ENCODE data around the gene ANKK1.

The ANKK1 gene

DNA sequence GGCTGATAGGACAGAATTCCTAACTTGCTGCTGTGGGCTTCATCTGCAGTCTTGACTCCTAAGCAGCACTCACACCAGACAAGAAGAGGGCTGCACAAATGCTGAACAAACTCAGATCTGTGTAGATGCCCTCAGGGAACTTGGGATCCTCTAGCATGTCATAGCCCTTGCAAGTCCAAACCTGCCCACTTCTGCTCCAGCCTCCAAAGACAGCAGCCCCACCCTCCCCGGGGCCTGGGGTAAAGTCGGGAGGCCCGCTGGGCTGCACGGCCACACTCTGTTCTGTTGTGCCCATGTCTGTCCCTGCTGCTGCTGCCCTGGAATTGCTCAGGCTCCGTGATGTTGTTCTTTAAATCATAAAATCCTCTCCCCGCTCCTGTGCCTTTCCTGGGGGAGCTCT, 59.4 kb downstream of the ANKK1 start:
- no peaks in the 10 kb centered on the region for H3K4me1 ChIP-seq (ENCODE audit: control insufficient read depth, low read length)
- H3K4me2 ChIP-seq (ENCODE audit: low read length): no peak overlapping the region
- H3K36me3 ChIP-seq (ENCODE audit: control insufficient read depth, low read length): no peaks in the 10 kb centered on the region
- no peak overlapping the region for H3K4me3 ChIP-seq (ENCODE audit: low read length)
- H3F3A ChIP-seq (ENCODE audit: control insufficient read depth, insufficient read depth): no peaks in the 10 kb centered on the region
- H4K20me1 ChIP-seq (ENCODE audit: control insufficient read depth, insufficient read depth, low read depth, low read length): no peaks in the 10 kb centered on the region
- no peaks in the 10 kb centered on the region for H3K9me3 ChIP-seq (ENCODE audit: control insufficient read depth, insufficient read depth, low read length)
- H3K27me3 ChIP-seq (ENCODE audit: control insufficient read depth, low read length): no peaks in the 10 kb centered on the region; the same call in 1 of the 2 replicates
- no peak for TF ChIP-seq EZH2phosphoT487 (IDR thresholded peaks at IDR 0.05; ENCODE audit: borderline replicate concordance, low read length)
- TF ChIP-seq, protein P1, sequence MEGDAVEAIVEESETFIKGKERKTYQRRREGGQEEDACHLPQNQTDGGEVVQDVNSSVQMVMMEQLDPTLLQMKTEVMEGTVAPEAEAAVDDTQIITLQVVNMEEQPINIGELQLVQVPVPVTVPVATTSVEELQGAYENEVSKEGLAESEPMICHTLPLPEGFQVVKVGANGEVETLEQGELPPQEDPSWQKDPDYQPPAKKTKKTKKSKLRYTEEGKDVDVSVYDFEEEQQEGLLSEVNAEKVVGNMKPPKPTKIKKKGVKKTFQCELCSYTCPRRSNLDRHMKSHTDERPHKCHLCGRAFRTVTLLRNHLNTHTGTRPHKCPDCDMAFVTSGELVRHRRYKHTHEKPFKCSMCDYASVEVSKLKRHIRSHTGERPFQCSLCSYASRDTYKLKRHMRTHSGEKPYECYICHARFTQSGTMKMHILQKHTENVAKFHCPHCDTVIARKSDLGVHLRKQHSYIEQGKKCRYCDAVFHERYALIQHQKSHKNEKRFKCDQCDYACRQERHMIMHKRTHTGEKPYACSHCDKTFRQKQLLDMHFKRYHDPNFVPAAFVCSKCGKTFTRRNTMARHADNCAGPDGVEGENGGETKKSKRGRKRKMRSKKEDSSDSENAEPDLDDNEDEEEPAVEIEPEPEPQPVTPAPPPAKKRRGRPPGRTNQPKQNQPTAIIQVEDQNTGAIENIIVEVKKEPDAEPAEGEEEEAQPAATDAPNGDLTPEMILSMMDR (IDR thresholded peaks at IDR 0.05; ENCODE audit: low read depth, low read length, poor library complexity, severe bottlenecking): no peak
- H3K79me2 ChIP-seq (ENCODE audit: control insufficient read depth, low read length): no peaks in the 10 kb centered on the region
- H3K27ac ChIP-seq (ENCODE audit: low read depth, low read length): no peak overlapping the region
- no peaks in the 10 kb centered on the region for H3K9me2 ChIP-seq (replicated peaks; ENCODE audit: control insufficient read depth, low read length)

DNA sequence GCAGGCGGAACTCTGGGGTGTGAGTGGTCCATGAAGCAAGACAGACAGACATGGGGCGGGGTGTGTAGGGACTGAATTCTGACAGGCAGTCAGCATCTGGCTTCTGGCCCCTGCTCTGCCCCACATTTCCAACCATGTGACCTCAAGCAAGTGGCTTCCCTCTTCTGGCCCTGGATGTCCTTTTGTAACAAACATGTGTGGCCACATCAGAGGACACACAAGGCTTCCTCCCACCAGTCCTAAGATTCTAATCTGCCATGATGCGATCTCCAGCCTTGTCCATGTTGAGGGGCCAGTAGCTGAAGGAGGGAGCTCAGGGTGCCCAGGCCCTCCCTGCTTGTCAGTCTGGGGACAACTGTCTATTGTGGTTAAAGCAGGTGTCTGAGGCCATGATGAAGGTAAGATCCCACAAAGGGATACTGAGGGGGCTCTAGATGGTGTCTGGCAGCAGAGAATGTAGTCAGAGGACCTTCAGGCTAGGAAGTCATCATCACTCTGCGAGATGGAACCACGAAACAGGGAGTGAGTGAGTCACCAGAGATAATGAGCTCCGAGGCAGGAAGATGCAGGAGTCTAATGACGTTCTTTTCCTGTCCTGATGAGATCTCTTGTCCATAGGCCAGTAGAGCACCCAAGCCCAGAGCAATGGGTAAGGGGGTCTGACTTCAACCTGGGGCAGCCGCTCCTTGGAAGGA, 60.2 kb downstream of the ANKK1 start:
- Histone ChIP-seq H3K9me2 (replicated peaks; ENCODE audit: control insufficient read depth, low read length) (no peaks in the 10 kb centered on the region), H3K9me3 (ENCODE audit: control insufficient read depth, insufficient read depth, low read length) (no peaks in the 10 kb centered on the region), H3F3A (ENCODE audit: control insufficient read depth, insufficient read depth) (no peaks in the 10 kb centered on the region), H3K4me1 (ENCODE audit: control insufficient read depth, low read length) (no peaks in the 10 kb centered on the region), H3K4me2 (ENCODE audit: low read length) (no peak overlapping the region), H4K20me1 (ENCODE audit: control insufficient read depth, insufficient read depth, low read depth, low read length) (no peaks in the 10 kb centered on the region), H3K79me2 (ENCODE audit: control insufficient read depth, low read length) (no peaks in the 10 kb centered on the region), H3K27ac (ENCODE audit: low read depth, low read length) (no peak overlapping the region), H3K4me3 (ENCODE audit: low read length) (no peak overlapping the region), H3K27me3 (ENCODE audit: control insufficient read depth, low read length) (no peaks in the 10 kb centered on the region; the same call in 1 of the 2 replicates), H3K36me3 (ENCODE audit: control insufficient read depth, low read length) (no peaks in the 10 kb centered on the region)
- TF ChIP-seq, protein P1 (IDR thresholded peaks at IDR 0.05; ENCODE audit: low read depth, low read length, poor library complexity, severe bottlenecking): no peak
- TF ChIP-seq EZH2phosphoT487 (IDR thresholded peaks at IDR 0.05; ENCODE audit: borderline replicate concordance, low read length): no peak

DNA sequence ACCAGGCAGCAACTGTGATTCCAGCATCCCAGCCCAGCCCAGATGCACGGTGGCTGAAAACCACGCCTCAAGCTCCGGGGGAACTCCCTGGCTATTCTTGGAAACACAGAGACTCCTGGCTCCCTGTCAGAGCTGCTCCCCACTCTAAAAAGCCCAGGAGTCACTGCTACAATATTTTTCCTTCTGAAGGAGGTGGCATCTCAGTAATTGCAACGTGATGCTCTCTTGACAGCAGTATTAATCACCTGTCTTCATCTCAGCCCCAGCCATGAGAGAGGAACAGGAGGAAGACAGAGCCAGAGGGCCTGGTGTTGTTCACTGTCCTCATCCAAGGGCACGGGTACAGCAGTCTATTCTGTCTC, 60.7 kb downstream of the ANKK1 start:
- TF ChIP-seq, protein P1 (IDR thresholded peaks at IDR 0.05; ENCODE audit: low read depth, low read length, poor library complexity, severe bottlenecking): no peak
- TF ChIP-seq EZH2phosphoT487 (IDR thresholded peaks at IDR 0.05; ENCODE audit: borderline replicate concordance, low read length): no peak
- H3K9me3 ChIP-seq (ENCODE audit: control insufficient read depth, insufficient read depth, low read length): no peaks in the 10 kb centered on the region
- H3K79me2 ChIP-seq (ENCODE audit: control insufficient read depth, low read length): no peaks in the 10 kb centered on the region
- H3K4me3 ChIP-seq (ENCODE audit: low read length): no peak overlapping the region
- H3K9me2 ChIP-seq (replicated peaks; ENCODE audit: control insufficient read depth, low read length): no peaks in the 10 kb centered on the region
- H4K20me1 ChIP-seq (ENCODE audit: control insufficient read depth, insufficient read depth, low read depth, low read length): no peaks in the 10 kb centered on the region
- H3F3A ChIP-seq (ENCODE audit: control insufficient read depth, insufficient read depth): no peaks in the 10 kb centered on the region
- no peak overlapping the region for H3K4me2 ChIP-seq (ENCODE audit: low read length)
- no peaks in the 10 kb centered on the region for H3K4me1 ChIP-seq (ENCODE audit: control insufficient read depth, low read length)
- H3K27me3 ChIP-seq (ENCODE audit: control insufficient read depth, low read length): no peaks in the 10 kb centered on the region; the same call in 1 of the 2 replicates
- no peaks in the 10 kb centered on the region for H3K36me3 ChIP-seq (ENCODE audit: control insufficient read depth, low read length)
- no peak overlapping the region for H3K27ac ChIP-seq (ENCODE audit: low read depth, low read length)
